ENCODE data around the gene TRAF5.

- TF ChIP-seq POLR2A (IDR thresholded peaks at IDR 0.05): no peak
- TF ChIP-seq CTCF (IDR thresholded peaks at IDR 0.05): no peak
These were observed 47.3 kb upstream of the TRAF5 start for GRCh38 chr1:211279340-211279739.
